Upper lobe of left lung (tissue), 4 donors: Measurements from ENCODE around the gene ATG5.

Experiments
- POLR2A ChIP-seq, 4 donors: fragments of 450-650 bp; IDR thresholded peaks; one replicate each; pipeline ENCODE4 v1.5.1; 2016 to 2017; ENCODE audit warnings: antibody characterized with exemption in 4 of 4, mild to moderate bottlenecking in 2 of 4
- POLR2AphosphoS5 ChIP-seq, 2 donors: sonication (generic); formaldehyde crosslinking; IDR thresholded peaks; one replicate each; pipeline ENCODE4 v1.5.1; 2017; ENCODE audit warnings: antibody characterized with exemption in 2 of 2
- TF ChIP-seq, protein P1 (sequence below), 6 experiments: fragments of 450-650 bp in 4 of 6; fragments of 200-600 bp in 2 of 6; sonication (generic) in 2 of 6; IDR thresholded peaks; one replicate each; pipeline ENCODE4 v1.5.1; 2016 to 2019; ENCODE audit warnings: antibody characterized with exemption in 6 of 6

DNA sequence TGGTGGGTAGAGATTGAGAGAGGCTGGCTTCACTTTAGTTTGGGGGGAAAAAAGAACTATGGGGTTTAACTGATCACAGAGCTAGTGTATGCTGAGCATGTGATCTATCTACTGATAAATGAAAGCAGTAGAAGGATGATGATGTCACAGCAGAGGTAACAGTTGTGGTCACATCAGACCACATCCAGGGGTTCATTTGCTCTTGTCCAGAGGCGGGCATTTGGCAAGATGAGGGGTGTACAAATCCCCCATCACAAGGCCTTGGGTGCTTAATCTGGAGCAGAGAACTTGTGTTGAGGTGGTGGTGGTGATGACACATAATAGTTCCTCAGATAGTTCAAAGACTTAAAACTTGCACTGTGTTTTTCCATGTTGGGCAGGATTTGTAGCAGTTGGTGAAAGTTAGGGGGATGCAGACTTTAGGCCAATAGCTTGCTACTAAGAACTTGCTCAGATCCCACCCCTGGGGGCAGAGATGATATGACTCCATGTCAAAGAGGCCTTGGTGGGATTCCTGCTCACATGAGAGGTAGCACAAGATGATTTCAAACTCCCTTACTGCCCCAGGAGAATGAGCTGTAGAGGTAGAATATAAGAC lies 176.0 kb downstream of the ATG5 start:
- TF ChIP-seq POLR2AphosphoS5 (IDR thresholded peaks at IDR 0.05) (no peak), POLR2A (IDR thresholded peaks at IDR 0.05) (no peak)
- TF ChIP-seq, protein P1, sequence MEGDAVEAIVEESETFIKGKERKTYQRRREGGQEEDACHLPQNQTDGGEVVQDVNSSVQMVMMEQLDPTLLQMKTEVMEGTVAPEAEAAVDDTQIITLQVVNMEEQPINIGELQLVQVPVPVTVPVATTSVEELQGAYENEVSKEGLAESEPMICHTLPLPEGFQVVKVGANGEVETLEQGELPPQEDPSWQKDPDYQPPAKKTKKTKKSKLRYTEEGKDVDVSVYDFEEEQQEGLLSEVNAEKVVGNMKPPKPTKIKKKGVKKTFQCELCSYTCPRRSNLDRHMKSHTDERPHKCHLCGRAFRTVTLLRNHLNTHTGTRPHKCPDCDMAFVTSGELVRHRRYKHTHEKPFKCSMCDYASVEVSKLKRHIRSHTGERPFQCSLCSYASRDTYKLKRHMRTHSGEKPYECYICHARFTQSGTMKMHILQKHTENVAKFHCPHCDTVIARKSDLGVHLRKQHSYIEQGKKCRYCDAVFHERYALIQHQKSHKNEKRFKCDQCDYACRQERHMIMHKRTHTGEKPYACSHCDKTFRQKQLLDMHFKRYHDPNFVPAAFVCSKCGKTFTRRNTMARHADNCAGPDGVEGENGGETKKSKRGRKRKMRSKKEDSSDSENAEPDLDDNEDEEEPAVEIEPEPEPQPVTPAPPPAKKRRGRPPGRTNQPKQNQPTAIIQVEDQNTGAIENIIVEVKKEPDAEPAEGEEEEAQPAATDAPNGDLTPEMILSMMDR (IDR thresholded peaks at IDR 0.05): no peak
